Activated CD4-positive, CD25-positive, alpha-beta regulatory T cell treated with anti-CD3 and anti-CD28 coated beads, Interleukin-2, amount 50 U/mL, for 72 hours (primary cell): ENCODE measurements around the gene C19orf47.

ENCODE experiments used
- DNase-seq: peaks from one replicate; pipeline ENCODE4 v3.0.0; 2021

Gene C19orf47

DNA sequence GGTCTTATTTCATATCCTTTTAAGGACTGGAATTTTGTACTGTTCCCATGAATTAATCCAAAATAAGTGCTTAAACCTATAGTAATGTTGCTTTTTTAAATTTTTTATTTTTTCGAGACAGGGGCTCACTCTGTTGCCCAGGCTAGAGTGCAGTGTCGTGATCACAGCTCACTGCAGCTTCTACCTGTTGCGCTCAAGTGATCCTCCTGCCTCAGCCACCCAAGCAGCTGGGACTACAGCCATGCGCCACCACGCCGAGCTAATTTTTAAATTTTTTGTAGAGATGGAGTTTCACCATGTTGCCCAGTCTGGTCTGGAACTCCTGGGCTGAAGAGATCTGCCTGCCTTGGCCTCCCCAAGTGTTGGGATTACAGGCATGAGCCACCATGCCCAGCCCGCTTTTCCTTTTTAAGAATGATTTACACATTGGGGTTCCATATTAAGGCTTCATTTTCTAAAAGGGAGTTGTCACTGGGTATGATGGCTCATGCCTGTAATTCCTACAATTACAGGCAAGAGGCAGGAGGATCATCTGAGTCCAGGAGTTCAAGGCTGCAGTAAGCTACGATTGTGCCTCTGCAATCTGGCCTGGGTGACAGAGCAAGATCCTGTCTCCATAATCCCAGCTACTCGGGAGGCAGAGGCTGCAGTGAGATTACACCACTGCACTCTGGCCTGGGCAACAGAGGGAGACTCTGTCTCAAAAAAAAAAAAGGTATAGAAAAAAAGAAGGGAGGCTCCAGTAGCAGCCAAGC is 34.8 kb downstream of the C19orf47 start:
- DNase-seq: no peak

DNA sequence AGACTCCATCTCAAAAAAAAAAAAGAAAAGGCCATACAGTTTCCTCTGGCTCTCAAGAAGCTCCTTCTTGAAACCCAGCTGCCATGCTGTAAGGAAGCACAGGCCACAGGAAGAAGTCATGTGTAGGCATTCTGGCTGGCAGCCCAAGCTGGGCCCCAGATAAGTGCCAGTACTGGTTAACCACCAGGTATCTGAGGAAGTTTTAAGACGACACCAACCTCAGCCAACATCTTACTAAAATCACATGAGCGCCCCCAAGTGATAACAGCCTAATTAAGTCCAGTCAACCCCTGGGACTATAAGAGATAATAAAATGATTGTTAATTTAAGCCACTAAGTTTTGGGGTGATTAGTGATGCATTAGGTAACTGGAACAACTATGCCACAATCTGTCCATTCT is 35.7 kb downstream of the C19orf47 start:
- DNase-seq: no peak

DNA sequence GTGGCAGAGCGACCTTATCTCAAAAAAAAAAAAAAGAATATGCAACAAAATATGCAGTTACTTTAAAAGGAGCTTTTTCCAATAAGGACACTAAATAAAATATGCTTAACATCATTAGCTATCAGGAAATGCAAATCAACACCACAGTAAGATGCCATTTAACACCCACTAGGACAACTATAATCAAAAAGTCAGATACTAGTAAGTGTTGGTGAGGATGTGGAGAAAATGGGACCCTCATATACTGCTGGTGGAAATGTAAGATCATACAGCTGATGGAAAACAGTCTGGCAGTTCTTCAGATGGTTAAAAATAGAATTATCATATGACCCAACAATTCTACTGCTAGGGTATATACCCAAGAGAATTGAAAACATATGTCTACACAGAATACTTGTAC is 38.5 kb downstream of the C19orf47 start:
- DNase-seq: no peak

DNA sequence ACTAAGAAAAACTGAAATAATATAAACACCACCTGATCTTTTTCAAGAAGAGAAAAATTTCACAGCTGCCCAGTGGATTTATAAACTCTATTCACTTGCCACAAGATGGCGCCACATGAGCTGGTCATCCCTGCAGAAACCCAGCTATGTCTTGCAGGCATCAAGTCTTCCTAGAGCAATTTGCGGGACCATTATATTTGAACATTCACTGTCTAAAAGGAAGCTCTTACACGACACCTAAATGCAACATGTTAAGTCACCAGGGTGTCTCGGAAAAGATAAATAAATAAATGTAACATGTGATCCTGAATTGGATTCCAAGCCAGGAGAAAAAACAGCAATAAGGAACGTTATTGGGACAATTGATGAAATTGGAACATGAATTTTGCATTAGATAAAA is 42.8 kb downstream of the C19orf47 start:
- DNase-seq: peak; percentile 73

DNA sequence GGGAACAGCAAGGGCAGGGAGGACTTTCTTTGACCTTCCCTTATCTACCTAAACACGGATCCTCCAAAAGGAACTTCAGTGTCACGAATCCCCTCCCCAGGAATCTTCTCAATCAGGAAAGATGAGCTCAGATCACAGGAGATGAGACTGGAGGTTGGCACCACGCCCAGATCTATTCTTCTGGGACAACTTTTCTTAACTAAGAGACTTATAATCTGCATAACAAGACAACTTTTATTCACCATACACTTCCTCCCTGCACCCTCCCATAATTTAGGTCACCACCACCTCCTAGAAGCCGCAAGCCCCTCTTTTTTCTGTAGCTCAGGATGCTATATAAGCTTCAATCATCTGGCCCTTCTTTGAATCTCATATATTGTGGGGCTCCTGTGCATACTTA is 43.9 kb downstream of the C19orf47 start:
- no peak for DNase-seq

DNA sequence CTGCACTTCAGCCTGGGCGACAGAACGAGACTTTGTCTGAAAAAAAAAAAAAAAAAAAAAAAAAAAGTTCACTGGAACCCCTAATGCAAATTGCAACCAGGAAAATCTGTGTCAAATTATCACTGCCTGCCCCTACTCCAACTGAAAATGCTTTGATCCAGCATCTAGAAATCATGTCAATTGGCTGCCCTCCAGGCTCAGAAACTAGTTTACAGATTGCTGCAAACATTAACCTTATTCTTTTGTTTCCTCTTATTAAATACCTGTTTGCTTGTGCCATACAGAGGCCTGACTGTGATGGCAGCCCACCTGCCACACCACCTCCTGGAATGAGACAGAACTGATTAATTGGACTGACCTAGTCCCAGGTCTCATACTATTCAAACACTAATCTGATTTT is 44.4 kb downstream of the C19orf47 start:
- DNase-seq: no peak

DNA sequence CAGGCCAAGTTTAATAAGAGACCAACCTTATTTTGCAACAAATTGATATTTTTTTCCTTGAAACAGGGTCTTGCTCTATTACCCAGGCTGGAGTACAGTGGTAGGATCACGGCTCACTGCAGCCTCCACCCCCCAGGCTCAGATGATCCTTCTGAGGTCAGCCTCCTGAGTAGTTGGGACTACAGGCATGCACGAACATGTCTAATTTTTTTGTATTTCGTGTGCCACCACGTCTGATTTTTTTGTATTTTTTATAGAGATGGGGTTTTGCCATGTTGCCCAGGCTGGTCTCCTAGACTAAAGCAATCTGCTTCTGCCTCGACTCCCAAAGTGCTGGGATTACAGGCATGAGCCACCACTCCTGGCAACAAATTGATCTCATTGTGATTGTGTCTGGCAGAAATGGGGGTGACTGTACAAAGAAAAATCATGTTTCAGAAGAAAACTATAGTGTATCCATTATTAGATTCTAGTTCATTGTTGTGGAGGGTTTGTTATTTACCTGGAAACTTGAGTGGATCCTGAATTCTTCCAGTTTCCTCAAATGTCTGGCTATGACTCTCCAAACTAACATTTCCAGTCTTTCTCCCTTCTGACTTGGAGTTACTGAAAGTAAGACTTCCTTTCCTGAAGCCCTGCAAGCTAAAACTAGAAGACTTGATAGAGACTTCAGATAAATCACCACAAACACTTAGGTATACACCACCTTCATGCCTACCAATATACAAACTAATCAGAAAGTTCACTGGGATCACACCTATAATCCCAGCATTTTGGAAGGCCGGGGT is 45.8 kb downstream of the C19orf47 start:
- DNase-seq: no peak

DNA sequence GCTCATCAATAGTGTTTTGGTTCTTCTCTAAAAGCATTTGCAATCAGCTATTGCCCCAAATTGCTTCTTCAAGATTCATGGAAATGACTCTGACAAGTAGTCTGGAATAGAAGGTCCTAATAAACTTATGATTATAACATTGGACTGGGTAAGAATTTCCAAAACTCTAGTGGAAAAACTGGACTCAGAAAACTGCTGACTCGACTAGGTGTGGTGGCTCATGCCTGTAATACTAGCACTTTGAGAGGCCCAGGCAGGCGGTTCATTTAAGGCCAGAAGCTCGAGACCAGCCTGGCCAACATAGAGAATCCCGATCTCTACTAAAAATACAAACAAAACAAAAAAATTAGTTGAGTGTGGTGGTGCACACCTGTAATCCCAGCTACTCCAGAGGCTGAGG is 47.5 kb downstream of the C19orf47 start:
- no peak for DNase-seq

DNA sequence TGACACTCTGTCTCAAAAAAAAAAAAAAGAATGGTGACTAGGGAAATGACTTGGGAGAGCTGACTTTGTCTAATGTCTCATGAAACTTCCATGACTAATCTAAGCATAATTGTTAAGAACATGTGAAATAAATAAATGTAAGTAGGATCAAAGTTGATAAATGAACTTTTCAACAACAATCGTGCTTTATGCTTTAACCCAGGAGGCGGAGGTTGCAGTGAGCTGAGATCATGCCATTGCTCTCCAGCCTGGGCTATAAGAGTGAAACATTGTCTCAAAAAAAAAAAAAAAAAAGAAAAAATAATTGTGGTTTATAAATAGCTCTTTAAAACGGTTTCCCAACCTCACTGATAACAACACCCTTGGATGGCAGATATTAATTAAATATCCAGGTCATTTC is 50.2 kb downstream of the C19orf47 start:
- no peak for DNase-seq

DNA sequence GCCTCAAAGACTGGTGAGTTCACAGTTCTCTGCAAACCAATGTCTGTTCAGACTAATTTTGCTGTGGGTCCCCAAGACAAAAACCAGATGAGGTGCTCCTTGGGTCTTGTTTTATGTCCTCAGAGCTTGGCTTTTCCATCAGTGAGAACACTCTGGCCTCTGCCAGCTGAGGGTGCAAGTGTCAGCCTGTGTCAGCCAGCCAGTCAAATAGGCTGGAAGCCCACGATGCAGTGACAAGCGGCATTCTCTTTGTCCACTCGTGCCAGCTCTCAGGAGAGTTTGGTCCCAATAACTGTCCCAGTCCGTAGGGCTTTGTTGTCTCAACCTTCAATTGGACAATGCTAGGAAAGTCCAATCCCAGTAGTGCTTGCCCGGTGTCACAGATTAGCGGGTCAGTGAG is 53.6 kb downstream of the C19orf47 start:
- no peak for DNase-seq

DNA sequence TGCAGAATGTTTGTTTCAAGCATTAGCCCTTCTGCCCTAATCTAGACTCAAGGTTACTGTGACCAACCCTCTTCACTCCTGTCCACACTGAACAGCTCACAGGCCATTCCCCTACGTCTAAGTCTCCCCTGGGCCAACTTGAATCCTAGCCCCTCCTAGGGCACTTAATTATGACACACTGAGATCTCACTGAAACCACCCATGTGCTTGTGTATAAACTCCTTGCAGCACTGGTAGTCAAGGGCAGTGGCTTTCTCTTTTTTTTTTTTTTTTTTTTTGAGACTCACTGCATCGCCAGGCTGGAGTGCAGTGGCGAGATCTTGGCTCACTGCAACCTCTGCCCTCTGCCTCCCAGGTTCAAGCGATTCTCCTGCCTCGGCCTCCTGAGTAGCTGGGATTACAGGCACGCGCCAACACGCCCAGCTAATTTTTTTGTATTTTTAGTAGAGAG is 61.2 kb downstream of the C19orf47 start:
- DNase-seq: no peak

DNA sequence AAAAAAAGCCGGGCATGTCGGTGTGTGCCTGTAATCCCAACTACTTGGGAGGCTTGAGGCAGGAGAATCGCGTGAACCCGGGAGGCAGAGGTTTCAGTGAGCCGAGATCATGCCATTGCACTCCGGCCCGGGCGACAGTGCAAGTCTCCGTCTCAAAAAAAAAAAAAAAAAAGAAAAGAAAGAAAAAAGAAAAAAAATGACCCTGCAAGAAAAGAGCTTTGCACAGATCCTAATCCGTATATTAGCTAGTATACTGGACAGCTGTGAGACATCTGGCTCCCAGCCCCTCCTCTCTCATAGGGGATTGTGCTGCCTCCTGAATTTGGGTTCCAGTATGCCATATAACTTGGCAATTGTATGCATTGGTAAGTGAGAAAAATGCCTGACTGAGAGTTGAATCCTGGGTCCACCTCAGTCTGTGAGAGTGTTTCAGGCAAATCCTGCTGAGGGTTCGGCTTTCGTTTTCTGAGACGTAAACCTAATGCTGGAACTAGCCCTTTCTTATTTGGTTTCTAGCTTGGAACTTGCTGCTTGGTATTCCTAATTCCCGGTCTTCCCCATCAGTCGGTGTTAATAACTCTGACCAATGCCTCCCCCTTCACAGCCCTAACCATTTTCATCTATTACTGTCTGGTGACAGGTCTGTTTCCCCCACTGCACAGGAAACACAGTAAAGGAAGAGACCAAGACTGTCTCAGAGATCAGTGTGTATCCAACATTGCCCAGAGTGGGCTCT is 61.8 kb downstream of the C19orf47 start:
- no peak for DNase-seq

DNA sequence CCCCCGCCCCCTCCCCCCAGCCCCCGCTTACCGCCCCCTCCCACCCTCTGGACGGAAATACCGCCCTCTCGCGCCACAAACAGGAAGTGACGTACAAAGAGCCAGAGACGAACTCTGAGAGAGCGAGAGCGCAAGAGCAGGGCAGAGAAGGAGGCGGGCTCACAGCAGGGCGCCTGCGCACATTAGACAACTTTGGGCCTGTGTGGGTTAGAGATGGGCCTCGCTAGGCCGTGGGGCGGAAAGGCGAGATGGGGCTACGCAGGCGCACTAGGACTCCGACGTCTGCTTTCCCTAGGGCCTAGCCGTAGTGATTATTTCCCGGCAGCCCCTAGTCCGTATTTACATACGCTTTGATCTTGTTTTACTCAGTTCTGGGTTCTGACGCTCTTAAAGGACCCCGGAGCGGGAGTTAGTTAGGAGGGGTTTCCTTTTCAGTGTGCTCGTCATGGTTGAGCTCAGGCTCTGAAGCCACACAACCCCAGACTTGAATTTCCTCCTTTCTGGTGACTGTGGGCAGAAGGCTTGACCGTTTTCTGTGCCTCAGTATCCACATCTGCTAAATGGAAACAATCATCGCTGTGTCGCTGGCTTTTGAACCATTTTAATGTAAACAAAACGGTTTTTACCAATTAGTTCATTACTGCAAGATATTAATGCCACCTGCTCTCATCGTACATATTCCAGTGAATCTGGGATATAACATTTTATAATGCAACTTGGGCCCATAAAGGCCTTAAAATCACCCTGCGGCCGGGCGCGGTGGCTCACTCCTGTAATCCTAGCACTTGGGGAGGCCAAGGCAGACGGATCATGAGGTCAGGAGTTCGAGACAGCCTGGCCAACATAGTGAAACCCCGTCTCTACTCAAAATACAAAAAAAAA is 62.6 kb downstream of the C19orf47 start:
- peak; percentile 96 for DNase-seq

DNA sequence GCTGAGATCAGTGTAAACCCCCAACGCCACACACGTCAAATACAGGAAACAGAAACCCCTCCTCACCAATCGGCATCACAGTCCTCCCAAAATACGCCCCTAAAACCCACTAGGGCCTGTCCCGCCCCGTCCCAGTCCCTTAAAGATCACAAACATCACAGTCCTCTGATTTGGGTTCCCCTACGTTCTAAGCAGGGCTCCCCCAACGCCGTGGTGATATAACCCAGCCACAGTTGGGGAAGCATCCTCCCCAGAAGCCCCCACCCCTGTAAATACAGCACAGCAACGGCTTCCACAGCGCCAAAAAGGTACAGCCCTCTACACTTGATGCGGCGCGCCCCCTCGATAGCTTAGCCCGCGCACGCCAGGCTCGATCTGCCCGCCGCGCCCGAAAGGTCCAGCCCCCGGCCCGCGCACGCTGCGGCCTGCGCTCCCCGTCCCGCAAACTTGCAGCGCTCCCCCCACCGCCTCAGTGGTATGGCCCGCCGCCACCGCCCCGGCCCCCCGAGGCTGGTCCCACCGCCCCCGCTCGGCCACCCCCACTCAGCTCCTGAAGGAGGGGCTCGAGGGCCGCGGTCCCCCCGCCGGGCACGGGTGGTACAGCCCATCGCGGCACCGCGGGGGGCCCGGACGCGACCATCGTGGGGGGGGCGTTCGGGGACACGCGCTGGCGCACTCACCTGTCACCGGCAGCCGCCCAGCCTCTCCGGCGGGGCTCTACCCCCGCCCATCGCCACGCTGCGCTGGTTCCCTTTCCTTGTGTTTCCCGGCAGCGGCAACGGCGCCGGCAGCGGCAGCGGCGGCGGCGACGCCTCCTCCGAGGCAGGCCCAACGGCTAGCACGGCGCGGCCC is 63.5 kb downstream of the C19orf47 start, which contains the start of gene AKT2:
AKT2 (minus strand) TSS at position 845 of the 852 bp plus-strand sequence. CDS start 20,078 bp downstream, outside the sequence.
- DNase-seq: peak; percentile 80

DNA sequence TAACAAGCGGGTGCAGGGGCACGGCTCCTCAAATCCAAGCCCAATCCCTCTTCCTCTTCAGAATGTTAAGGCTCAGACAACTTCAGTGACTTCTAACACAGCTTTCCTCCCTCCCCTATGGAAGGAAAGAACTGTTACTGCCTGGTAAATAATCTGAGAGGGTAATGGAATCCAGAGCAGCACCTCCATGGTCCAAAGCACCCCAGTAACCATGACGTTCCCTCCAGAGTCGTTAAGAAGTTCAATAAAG is 64.0 kb downstream of the C19orf47 start:
- no peak for DNase-seq

DNA sequence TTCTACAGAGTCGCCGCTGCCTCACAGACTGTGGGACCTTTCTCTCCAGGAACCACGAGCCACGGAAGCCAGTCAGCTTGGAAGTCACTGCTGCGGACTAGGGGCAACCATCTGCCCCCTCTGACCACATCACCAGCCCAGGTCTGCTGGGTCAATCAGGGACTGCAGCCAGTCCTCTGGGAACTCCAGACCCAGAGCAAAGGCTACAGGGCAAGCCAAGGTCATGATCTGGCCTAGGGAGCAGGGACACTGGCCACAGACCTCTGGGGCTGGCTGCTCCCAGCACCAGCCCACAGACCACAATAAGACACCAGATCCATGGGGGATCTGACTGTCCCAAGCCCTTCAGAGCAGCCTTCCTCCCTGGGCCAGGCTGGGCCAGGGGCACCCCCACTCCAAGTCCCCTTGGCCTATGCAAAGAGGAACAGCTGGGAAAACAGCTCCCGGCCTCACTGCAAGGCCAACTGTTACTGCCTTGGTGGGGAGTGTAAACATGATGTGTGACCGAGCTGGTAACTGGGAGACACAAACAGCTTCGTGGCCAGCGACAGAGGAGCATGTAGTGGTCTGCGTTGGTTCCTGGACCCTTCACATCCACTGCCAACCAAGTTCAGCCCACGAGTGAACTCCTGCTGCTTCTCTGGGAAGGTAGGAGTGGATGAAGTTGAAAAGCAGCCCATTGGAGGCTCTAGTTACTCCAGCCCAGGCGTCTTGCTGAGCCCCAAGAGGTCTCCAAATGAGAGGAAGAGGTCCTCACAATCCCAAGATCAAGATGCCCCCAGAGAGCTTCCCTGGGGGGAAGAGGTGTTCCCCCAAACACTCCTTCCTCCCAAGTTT is 64.6 kb downstream of the C19orf47 start:
- no peak for DNase-seq

DNA sequence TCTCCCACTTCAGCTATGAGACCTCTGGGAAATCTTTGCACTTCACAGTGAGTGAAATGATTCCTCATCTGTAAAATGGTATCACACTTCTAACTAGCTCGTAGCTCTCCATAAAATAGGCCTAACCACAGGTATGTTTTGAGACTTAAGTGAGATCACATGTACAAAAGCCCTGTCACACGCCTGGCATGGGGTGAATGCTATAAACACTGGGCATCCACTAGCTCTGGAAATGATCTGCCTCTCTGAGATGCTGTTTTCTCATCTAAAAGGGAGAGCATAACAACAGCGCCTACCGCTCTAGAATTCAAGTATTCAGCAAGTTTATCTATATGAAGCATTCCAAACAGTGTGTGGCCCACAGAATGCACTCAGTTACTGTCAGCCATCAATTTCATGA is 65.3 kb downstream of the C19orf47 start:
- DNase-seq: no peak

DNA sequence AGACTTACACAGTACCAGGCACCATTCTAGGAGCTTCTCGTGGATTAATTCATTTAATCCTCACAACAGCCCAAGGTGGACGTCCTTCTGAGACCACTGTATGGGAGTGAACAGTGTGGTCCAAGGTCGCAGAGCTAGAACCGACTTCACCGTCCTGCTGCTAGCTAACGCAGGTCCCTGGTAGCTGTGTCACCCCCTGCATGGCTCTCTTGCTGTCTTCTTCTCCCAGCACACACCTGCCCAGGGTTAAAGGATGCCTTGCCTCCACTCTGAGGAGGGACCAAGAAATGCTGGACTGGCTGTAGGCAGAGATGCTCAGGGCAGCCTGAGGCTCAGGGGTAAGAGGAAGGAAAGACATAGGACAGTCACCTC is 66.0 kb downstream of the C19orf47 start:
- no peak for DNase-seq

DNA sequence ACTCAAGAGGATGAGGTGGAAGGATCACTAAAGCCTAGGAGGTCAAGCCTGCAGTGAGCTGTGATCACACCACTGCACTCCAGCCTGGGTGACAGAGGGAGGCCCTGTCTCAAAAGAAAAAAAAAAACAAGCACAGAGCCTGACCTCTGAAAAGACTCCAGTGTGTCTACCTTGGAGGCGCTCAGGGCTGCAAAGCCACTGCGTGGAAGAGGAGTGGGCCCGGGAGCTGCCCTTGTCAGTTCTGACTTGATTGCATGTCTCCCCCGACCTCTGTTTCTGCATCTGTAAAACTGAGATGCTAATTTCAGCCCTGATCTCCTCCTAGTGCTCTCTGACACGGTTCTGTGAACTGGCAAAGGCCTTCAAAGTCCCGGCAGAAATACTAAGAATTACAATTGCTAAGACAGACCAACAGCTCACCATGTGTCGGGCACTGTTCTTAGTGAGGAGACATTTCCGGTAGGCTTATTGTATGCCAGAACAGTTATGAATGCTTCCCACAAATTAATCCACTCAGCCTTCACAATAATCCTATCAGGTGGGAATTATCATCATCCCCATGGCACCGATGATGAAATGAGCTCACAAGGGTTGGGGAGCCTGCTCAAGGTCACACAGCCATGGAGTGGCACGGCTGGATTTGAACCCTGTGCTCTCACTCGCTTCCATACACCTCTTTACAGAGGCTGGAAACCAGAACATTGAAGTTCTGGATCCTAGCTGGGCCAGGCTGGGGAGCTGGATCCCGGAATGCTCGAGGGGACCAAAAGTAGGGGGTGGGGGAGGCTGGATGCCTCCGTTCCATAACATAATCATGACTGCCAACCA is 66.6 kb downstream of the C19orf47 start:
- DNase-seq: no peak

DNA sequence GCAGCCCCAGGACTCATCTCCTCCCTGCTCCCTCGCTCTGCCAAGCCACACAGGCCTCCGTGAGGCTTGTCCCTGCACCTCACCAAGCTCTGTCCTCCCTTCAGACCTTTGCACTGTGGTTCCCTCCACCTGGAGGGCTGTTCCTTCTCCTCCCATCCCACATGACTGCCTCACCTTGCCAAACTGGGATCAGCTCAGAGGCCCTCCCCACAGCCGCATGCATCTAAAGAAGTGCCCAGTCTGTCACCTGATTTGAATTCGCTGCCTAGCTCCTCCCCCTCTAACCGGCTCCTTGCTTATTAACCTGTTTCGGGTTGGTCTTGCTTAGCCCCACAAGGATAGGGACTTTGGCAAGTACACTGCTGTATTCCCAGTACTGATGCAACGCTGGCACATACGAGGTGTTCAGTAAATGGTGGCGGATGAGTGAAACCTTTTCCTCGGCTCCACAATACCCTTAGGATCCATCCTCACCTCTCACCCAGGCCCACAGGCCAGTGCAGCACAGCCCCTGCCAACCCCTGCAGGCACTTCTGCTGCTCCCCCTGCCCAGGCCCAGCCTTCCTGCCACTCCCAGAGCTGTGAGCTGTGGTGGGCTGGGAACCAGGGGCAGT is 67.5 kb downstream of the C19orf47 start:
- DNase-seq: no peak
